IMR-90 (cell line): ENCODE results near the gene PPP1R37. TPM values are rescaled to one million over a fixed set of nuclear protein-coding genes. Genes with fewer than 3 reads are reported as not detected.

Experiments
- ATAC-seq: fragments of 200-7000 bp; cut with Tn5 transposase; 2 replicates; pipeline ENCODE4 v1.9.1; 2020; ENCODE audit warnings: low read depth, mild to moderate bottlenecking, moderate library complexity
- BruUV-seq: library from RNA; stranded (reverse); fragments of 400-500 nt; replicated peaks from 2 replicates; lab custom pipeline; 2021; lab: Mats Ljungman, UMichigan
- CTCF ChIA-PET: fragments of 300-600 bp; formaldehyde crosslinking; extraction: SDS; loops from one replicate; lab custom pipeline; 2021; ENCODE audit warnings: antibody characterized with exemption; lab: Yijun Ruan, JAX
- POLR2A ChIA-PET: fragments of 300-600 bp; sonication (Branson Sonifier 250); formaldehyde crosslinking; loops from one replicate; lab custom pipeline; 2022; ENCODE audit warnings: antibody characterized with exemption; ENCODE audit not compliant: unreplicated experiment; lab: Charles Lee
- DNase-seq: peaks from one replicate; pipeline ENCODE4 v3.0.0; 2013
- H2AFZ ChIP-seq: replicated peaks from 2 replicates; pipeline ENCODE3; 2013; ENCODE audit warnings: low read length, mild to moderate bottlenecking; ENCODE audit not compliant: poor library complexity
- H2AK5ac ChIP-seq: 2 replicates; pipeline ENCODE4 v1.6.1; 2013; ENCODE audit warnings: low read depth, low read length, inconsistent platforms
- H2AK9ac ChIP-seq: replicated peaks from 2 replicates; pipeline ENCODE3; 2013; ENCODE audit warnings: mild to moderate bottlenecking, low read depth, low read length, moderate library complexity; ENCODE audit not compliant: poor library complexity
- H2BK120ac ChIP-seq: 2 replicates; pipeline ENCODE4 v1.6.1; 2013; ENCODE audit warnings: low read depth, low read length, inconsistent platforms
- H2BK15ac ChIP-seq: 3 replicates; pipeline ENCODE4 v1.6.1; 2013; ENCODE audit warnings: low read depth, low read length, inconsistent platforms
- H2BK20ac ChIP-seq: 2 replicates; pipeline ENCODE4 v1.6.1; 2013; ENCODE audit warnings: low read depth, mild to moderate bottlenecking, inconsistent platforms, low read length, moderate library complexity
- H2BK5ac ChIP-seq: 2 replicates; pipeline ENCODE4 v1.6.1; 2013; ENCODE audit warnings: mild to moderate bottlenecking, low read depth, low read length, inconsistent platforms; ENCODE audit not compliant: poor library complexity, severe bottlenecking
- H3K14ac ChIP-seq: replicated peaks from 2 replicates; pipeline ENCODE4 v1.6.1; 2013; ENCODE audit warnings: low read depth, low read length, inconsistent platforms
- H3K18ac ChIP-seq: 2 replicates; pipeline ENCODE4 v1.6.1; 2013; ENCODE audit warnings: low read depth, low read length, control low read depth
- H3K23ac ChIP-seq: 2 replicates; pipeline ENCODE4 v1.6.1; 2013; ENCODE audit warnings: low read depth, low read length, inconsistent platforms
- H3K27ac ChIP-seq: 2 replicates; pipeline ENCODE4 v1.5.1; 2013; ENCODE audit warnings: mild to moderate bottlenecking, control low read depth, low read length; ENCODE audit not compliant: insufficient read depth
- H3K27me3 ChIP-seq: 2 replicates; pipeline ENCODE4 v1.6.1; 2013; ENCODE audit warnings: low read length; ENCODE audit not compliant: control insufficient read depth, insufficient read depth
- H3K36me3 ChIP-seq: 2 replicates; pipeline ENCODE4 v1.6.1; 2013; ENCODE audit warnings: low read length, mixed read lengths; ENCODE audit not compliant: control insufficient read depth, insufficient read depth
- H3K4ac ChIP-seq: 2 replicates; pipeline ENCODE4 v1.6.1; 2013; ENCODE audit warnings: low read depth, low read length, inconsistent platforms
- H3K4me1 ChIP-seq: 2 replicates; pipeline ENCODE4 v1.6.1; 2013; ENCODE audit warnings: low read length, mixed read lengths; ENCODE audit not compliant: control insufficient read depth, insufficient read depth
- H3K4me2 ChIP-seq: 2 replicates; pipeline ENCODE4 v1.6.1; 2013; ENCODE audit warnings: low read depth, mild to moderate bottlenecking, control low read depth, low read length, moderate library complexity
- H3K4me3 ChIP-seq: 2 replicates; pipeline ENCODE4 v1.5.1; 2013; ENCODE audit warnings: low read depth, mild to moderate bottlenecking, control low read depth, low read length, moderate library complexity; ENCODE audit not compliant: insufficient read depth
- H3K56ac ChIP-seq: 2 replicates; pipeline ENCODE4 v1.6.1; 2013; ENCODE audit warnings: low read length, inconsistent platforms; ENCODE audit not compliant: insufficient read depth; ENCODE audit errors: extremely low read depth
- H3K79me1 ChIP-seq, 2 experiments: 2 replicates each; pipeline ENCODE4 v1.6.1; 2013; ENCODE audit warnings: low read length in 2 of 2, inconsistent platforms in 1 of 2, low read depth in 1 of 2
- H3K9ac ChIP-seq: 2 replicates; pipeline ENCODE4 v1.6.1; 2013; ENCODE audit warnings: low read depth, low read length, control low read depth
- H3K9me1 ChIP-seq: 2 replicates; pipeline ENCODE4 v1.6.1; 2013; ENCODE audit warnings: low read length, inconsistent platforms; ENCODE audit not compliant: insufficient read depth
- H3K9me3 ChIP-seq: 2 replicates; pipeline ENCODE4 v1.6.1; 2013; ENCODE audit warnings: low read length; ENCODE audit not compliant: control insufficient read depth, insufficient read depth
- H4K20me1 ChIP-seq: 2 replicates; pipeline ENCODE4 v1.6.1; 2013; ENCODE audit warnings: low read length, inconsistent platforms; ENCODE audit not compliant: insufficient read depth
- H4K5ac ChIP-seq: 2 replicates; pipeline ENCODE4 v1.6.1; 2013; ENCODE audit warnings: mild to moderate bottlenecking, low read depth, low read length, control low read depth
- H4K8ac ChIP-seq, 2 experiments: 2 replicates each; pipeline ENCODE4 v1.6.1; 2013; ENCODE audit warnings: low read depth in 2 of 2, low read length in 2 of 2, control low read depth in 1 of 2, inconsistent platforms in 1 of 2
- H4K91ac ChIP-seq: 2 replicates; pipeline ENCODE4 v1.6.1; 2013; ENCODE audit warnings: low read depth, low read length, inconsistent platforms; ENCODE audit not compliant: insufficient read depth
- BHLHE40 ChIP-seq: fragments of 150-350 bp; IDR thresholded peaks from 2 replicates; pipeline ENCODE4 v1.6.1; 2016; ENCODE audit warnings: mild to moderate bottlenecking, low read depth, low read length
- FOS ChIP-seq: fragments of 150-350 bp; IDR thresholded peaks from 2 replicates; pipeline ENCODE4 v1.6.1; 2016; ENCODE audit warnings: low read depth, low read length
- POLR2A ChIP-seq: IDR thresholded peaks from 2 replicates; pipeline ENCODE4 v1.6.1; 2012; ENCODE audit warnings: mild to moderate bottlenecking, low read depth, low read length
- WGBS, 2 experiments: methylation state at CpG; one replicate each; pipeline versions ENCODE4 v1.1.5 to v1.1.7; 2013; ENCODE audit warnings: missing lambda C conversion rate in 2 of 2; ENCODE audit not compliant: insufficient read length in 1 of 2; ENCODE audit errors: extremely low coverage in 2 of 2; 5-methylcytosine and 5-hydroxymethylcytosine counted together
- dilution Hi-C: fragments of 300-500 bp; cut with HindIII; formaldehyde crosslinking; loops from one replicate; pipeline ENCODE4 v1.14.3; 2018; ENCODE audit warnings: low sequenced_read_pairs; ENCODE audit not compliant: unreplicated experiment
- in situ Hi-C: fragments of 300-500 bp; cut with MboI; formaldehyde crosslinking; loops from 3 replicates; pipeline ENCODE4 v1.14.3; 2019; ENCODE audit warnings: low sequenced_read_pairs, inconsistent platforms, mixed read lengths
- intact Hi-C: fragments of 100-400 bp; cut with micrococcal nuclease; formaldehyde crosslinking; loops from 2 replicates; pipeline ENCODE4 v1.10.0; 2022
- polyA plus RNA-seq, 3 experiments: library from polyadenylated mRNA; depleted of rRNA; stranded (reverse); fragments of >200 nt; gene quantifications; 2 replicates each; pipeline ENCODE4 v1.2.3, GENCODE V29; 2012; ENCODE audit warnings: low replicate concordance in 1 of 3
- total RNA-seq: library from RNA; depleted of rRNA; stranded (reverse); fragments of >200 nt; gene quantifications from 2 replicates; pipeline ENCODE4 v1.2.3, GENCODE V29; 2012
- TF ChIP-seq, protein P1 (sequence below): fragments of 150-350 bp; IDR thresholded peaks from 2 replicates; pipeline ENCODE4 v1.6.1; 2016; ENCODE audit warnings: low read depth, mild to moderate bottlenecking, low read length, moderate library complexity, borderline replicate concordance
- TF ChIP-seq, protein P2 (sequence below): fragments of 150-350 bp; IDR thresholded peaks from 2 replicates; pipeline ENCODE4 v1.6.1; 2017; ENCODE audit warnings: mild to moderate bottlenecking, antibody characterized with exemption, low read length, low read depth

The PPP1R37 gene
- total and polyA plus RNA-seq, 2 of the 4 experiments (the other 2 are of a cell fraction) = 13.1 to 18.5 TPM

- H3K4me3 ChIP-seq = no peak overlapping the region
- no peaks in the 10 kb centered on the region for H3K9me3 ChIP-seq
- H2BK5ac ChIP-seq = no peak overlapping the region
- H2BK120ac ChIP-seq = no peak overlapping the region
- dilution Hi-C loops = no loop called here
- H3K4me2 ChIP-seq = peak overlapping the region; percentile 37; the same call in 1 of the 2 replicates
- intact Hi-C loops = no loop called here
- DNase-seq (peak; percentile 86), ATAC-seq (peak; percentile 52)
- peaks cover 7% of the 10 kb centered on the region; the same call in 1 of the 2 replicates for H3K9me1 ChIP-seq
- POLR2A ChIA-PET = no interaction called here
- no peak overlapping the region for H2BK20ac ChIP-seq
- no peak overlapping the region for H3K18ac ChIP-seq
- H2BK15ac ChIP-seq = no peak overlapping the region
- H2AK9ac ChIP-seq = peak overlapping the region; percentile 77
- H3K27ac ChIP-seq = no peak overlapping the region
- no peak overlapping the region for H3K23ac ChIP-seq
- H3K14ac ChIP-seq = no peak overlapping the region
- WGBS, 2 experiments = 37% methylated on average over 11 of the region's 19 CpGs; no CpG with 5 or more reads in 1 of the 2 experiments
- H4K8ac ChIP-seq = peak overlapping the region in 1 of 2 experiments; percentile 18; a peak in 1 of 4 replicates
- H4K5ac ChIP-seq = no peak overlapping the region
- peaks cover 8% of the 10 kb centered on the region for H4K20me1 ChIP-seq
- peak overlapping the region; percentile 86 for H2AFZ ChIP-seq
- no peak overlapping the region for H4K91ac ChIP-seq
- H3K4ac ChIP-seq = no peak overlapping the region
- peaks cover 18% of the 10 kb centered on the region for H3K4me1 ChIP-seq
- in situ Hi-C loops = no loop called here
- 0 out of 2 replicates have a peak overlapping the region, but pooled peaks have one; percentile 56 for H2AK5ac ChIP-seq
- TF ChIP-seq, protein P1, sequence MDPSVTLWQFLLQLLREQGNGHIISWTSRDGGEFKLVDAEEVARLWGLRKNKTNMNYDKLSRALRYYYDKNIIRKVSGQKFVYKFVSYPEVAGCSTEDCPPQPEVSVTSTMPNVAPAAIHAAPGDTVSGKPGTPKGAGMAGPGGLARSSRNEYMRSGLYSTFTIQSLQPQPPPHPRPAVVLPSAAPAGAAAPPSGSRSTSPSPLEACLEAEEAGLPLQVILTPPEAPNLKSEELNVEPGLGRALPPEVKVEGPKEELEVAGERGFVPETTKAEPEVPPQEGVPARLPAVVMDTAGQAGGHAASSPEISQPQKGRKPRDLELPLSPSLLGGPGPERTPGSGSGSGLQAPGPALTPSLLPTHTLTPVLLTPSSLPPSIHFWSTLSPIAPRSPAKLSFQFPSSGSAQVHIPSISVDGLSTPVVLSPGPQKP = no peak
- TF ChIP-seq, protein P2, sequence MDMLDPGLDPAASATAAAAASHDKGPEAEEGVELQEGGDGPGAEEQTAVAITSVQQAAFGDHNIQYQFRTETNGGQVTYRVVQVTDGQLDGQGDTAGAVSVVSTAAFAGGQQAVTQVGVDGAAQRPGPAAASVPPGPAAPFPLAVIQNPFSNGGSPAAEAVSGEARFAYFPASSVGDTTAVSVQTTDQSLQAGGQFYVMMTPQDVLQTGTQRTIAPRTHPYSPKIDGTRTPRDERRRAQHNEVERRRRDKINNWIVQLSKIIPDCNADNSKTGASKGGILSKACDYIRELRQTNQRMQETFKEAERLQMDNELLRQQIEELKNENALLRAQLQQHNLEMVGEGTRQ = peak; percentile 87
- no peak for TF ChIP-seq POLR2A
- peak; percentile 81 for TF ChIP-seq BHLHE40
- TF ChIP-seq FOS = 0 out of 2 replicates have a peak, but pooled peaks have one; percentile 15
- CTCF ChIA-PET = interaction anchor here (0.7 kb wide), 1 partner anchor 12 kb away, joined by 8 read pairs; no protein-coding TSS in a partner anchor
- no peak overlapping the region for H3K56ac ChIP-seq
- no TSS peak for BruUV-seq
- H3K9ac ChIP-seq = no peak overlapping the region
- no peaks in the 10 kb centered on the region for H3K79me1 ChIP-seq
- no peaks in the 10 kb centered on the region for H3K36me3 ChIP-seq
- peaks cover 25% of the 10 kb centered on the region for H3K27me3 ChIP-seq
These were observed 61.3 kb downstream of the PPP1R37 start for GRCh38 chr19:45154064-45154827.
